Measurements from ENCODE around the gene PALD1. TPM values are rescaled to one million over a fixed set of nuclear protein-coding genes. Genes with fewer than 3 reads are reported as not detected.

The PALD1 gene
- total RNA-seq, 1 donor, result not detected

DNA sequence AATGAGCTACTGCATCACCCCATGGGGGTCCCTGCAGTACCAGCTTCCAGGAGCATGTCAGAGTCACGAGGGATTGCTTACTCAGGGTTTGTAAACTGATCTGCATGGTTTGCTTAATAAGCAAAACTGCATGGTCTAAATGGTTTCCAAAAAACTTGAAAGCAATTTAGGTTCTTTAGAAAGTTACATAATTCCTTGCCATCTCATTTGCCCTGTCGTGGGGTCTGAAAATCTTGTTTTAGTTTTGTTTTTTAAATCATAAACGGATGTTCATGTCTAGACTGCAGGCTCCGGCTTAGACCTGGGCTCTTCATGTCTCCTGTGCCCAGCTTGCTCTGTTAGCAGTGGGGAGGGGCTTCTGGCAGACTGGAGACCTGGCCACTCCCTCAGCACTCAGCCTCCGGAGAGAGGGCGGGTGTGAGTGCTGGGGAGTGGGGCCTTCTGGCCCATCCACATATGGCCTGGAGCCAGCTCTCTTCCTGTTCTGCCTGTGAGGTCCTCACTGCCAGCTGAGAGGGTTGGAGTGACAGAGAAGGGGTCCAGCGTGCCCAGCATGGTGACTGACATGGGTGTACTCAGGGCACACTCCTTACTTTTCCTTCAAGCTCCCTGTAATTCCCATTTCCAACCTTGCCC, 106.5 kb downstream of the PALD1 start:
- DNase-seq (ENCODE audit: low read depth), result peak; percentile 41
- TF ChIP-seq, protein P1, sequence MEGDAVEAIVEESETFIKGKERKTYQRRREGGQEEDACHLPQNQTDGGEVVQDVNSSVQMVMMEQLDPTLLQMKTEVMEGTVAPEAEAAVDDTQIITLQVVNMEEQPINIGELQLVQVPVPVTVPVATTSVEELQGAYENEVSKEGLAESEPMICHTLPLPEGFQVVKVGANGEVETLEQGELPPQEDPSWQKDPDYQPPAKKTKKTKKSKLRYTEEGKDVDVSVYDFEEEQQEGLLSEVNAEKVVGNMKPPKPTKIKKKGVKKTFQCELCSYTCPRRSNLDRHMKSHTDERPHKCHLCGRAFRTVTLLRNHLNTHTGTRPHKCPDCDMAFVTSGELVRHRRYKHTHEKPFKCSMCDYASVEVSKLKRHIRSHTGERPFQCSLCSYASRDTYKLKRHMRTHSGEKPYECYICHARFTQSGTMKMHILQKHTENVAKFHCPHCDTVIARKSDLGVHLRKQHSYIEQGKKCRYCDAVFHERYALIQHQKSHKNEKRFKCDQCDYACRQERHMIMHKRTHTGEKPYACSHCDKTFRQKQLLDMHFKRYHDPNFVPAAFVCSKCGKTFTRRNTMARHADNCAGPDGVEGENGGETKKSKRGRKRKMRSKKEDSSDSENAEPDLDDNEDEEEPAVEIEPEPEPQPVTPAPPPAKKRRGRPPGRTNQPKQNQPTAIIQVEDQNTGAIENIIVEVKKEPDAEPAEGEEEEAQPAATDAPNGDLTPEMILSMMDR (IDR thresholded peaks at IDR 0.05; ENCODE audit: insufficient read depth, low read depth, low read length), result no peak
- H3K4me3 ChIP-seq (ENCODE audit: low read depth, low read length), result no peak overlapping the region

DNA sequence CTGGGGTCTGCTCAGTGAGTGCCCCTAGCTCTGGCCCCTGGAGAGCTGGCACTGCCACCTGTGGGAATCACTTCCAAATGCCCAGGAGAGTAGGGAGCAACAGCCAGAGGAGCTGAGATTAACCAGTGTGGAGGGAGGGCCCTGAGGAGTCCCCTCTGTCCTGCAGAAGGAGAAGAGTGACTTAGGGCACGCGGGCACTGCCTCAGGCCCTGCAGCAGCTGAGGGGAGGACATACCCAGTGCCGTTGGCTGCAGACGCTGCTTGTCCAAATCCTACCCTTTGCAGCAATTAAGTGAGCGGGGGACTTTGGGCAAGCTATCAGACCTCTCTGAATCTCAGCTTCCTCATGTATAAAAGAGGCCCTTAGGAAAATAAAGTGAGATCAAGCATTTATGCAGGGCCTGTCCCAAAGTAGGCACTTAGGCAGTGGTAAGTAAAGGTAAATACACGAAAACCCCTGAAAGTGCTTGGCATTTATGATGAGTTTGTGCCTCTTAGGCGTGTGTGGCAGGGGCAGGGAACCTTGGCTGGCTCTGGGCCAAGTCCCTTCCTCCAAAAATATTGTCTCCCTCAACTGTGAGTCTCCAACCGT, 107.1 kb downstream of the PALD1 start:
- TF ChIP-seq, protein P1 (IDR thresholded peaks at IDR 0.05; ENCODE audit: insufficient read depth, low read depth, low read length), result no peak

DNA sequence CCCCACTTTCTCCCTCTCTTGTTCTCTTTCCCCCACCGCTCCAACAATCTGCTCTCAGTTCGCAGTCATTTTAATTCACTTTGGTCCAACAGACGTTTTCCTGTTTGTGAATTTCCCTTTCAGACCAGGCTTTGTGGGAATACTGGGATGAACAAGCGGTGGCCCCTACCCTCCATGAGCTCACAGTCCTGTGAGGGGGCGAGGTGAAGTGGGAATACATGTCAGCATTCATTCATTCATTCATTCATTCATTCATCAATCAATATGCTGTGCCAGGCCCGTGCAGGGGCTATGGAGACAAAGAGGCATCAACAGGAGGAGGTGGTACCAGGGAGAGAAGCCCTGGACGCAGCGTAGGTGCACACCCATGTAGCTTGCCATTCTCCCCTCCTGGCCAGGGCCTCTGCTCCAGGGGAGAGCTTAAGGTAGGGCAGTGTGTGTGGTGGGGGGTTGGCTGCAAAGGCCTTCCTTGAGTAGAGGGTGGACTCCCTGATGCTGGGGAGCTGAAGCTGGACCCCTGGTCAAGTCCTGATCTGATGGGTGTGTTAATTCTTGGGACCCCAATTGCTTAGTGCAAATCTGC, 107.9 kb downstream of the PALD1 start:
- no peak for DNase-seq (ENCODE audit: low read depth)
- no peak overlapping the region for H3K4me3 ChIP-seq (ENCODE audit: low read depth, low read length)
- TF ChIP-seq, protein P1 (IDR thresholded peaks at IDR 0.05; ENCODE audit: insufficient read depth, low read depth, low read length), result no peak

More for the DNA sequence above, 107.1 kb downstream of the PALD1 start:
- DNase-seq (ENCODE audit: low read depth), result no peak
- H3K4me3 ChIP-seq (ENCODE audit: low read depth, low read length), result no peak overlapping the region

DNA sequence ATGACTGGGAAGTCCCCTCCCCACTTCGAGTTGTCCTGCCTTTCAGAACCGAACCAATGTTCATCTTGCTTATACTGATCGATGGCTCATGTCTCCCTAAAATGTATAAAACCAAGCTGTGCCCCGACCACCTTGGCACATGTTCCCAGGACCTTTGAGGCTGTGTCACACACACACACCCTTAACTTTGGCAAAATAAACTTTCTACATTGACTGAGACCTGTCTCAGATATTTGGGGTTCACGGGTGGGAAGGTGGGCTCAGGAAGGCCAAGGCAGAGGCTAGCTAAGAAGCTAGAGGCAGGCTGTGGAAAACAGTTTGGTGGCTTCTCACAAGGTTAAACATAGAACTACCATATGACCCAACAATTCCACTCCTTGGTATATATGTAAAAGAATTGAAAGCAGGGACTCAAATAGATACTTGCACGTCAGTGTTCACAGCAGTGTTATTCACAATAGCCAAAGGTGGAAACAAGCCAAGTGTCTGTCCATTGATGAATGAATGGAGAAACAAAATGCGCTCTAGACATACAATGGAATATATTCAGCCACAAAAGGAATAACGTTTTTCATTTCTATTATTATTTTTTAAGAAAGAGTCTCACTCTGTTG, 108.6 kb downstream of the PALD1 start:
- DNase-seq (ENCODE audit: low read depth), result no peak
- TF ChIP-seq, protein P1 (IDR thresholded peaks at IDR 0.05; ENCODE audit: insufficient read depth, low read depth, low read length), result no peak
- H3K4me3 ChIP-seq (ENCODE audit: low read depth, low read length), result no peak overlapping the region

DNA sequence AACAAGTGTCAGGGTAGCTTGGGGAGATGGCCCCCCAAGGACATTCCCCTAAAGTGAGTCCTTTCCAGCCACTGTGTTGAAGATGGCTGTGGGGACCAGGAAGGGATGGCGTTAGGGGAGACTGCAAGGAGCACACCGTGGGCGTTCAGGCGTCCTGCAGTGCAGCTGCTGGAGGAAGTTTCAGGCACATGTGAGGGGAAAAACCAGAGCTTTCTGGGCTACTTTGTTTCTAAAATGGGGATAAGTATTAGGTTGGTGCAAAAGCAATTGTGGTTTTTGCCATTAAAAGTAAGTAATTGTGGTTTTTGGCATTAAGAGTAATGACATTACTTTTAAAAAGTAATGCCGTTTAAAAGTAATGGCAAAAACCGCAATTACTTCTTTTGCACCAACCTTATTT, 109.7 kb downstream of the PALD1 start:
- DNase-seq (ENCODE audit: low read depth), result no peak
- TF ChIP-seq, protein P1 (IDR thresholded peaks at IDR 0.05; ENCODE audit: insufficient read depth, low read depth, low read length), result no peak
- H3K4me3 ChIP-seq (ENCODE audit: low read depth, low read length), result no peak overlapping the region

DNA sequence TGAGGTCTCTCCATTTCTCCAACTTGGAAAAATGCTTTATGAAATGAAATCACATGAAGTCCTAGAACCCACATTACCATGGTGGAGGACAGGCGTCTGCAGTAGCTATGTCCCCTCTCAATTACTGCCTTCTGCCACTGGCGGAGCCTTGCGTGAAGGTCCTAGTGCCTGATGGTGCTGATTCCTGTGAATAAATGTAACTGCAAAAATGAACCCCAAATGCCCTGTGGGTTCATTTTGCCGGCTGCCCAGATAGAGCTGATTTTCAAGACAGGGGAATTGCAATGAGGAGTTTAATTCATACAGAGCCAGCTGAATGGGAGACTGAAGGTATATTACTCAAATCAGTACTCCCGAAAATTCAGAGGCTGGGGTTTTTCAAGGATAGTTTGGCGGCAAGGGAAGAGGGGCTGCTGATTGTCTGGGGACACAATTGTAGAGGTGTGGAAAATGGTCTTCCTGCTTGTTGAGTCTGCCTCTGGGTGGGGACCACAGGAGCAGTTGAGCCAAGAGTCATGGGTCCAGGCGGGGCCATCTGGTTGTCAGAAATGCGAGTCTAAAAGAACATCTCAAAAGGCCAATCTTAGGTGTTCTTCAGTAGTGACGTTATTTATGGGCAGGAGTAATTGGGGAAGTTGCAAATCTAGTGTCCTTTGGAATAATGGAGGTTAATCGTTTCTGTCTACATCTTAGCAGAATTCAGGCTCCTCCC, 110.4 kb downstream of the PALD1 start:
- TF ChIP-seq, protein P1 (IDR thresholded peaks at IDR 0.05; ENCODE audit: insufficient read depth, low read depth, low read length), result no peak
- H3K4me3 ChIP-seq (ENCODE audit: low read depth, low read length), result no peak overlapping the region
- peak; percentile 36 for DNase-seq (ENCODE audit: low read depth)
